ENCODE measurements around the gene TBX3. TPM values are rescaled to one million over a fixed set of nuclear protein-coding genes. Genes with fewer than 3 reads are reported as not detected.

The TBX3 gene
- total RNA-seq, 1 donor from 2014 or later = 102 TPM

DNA sequence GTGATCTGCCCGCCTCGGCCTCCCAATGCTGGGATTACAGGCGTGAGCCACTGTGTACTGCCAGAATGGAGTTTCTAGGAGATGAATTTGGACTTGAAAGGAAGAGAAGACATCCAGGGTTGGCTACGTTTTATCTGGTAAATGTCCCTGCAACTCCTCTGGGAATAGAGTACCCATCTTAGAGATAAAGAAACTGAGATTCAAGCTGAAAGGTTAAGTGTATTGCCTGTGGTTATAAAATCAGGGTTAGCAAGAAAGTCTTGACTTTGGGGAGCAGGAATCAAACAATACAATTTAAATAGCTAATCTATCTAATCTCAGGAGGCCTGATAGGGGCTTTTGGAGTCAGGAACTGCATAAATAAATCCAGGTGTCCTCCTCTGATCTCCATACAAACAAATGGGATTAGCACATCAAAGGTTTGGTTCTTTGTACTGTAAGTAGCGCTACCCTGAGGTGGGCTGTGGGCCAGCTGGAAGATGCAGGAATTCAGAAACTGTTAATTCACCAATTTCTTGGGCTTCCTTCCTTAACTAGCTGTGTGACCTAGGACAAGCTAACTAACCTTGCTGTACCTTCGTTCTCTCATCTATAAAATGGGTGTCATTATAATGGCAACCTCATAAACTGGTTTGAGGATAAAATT, 45.1 kb downstream of the TBX3 start:
- no peak overlapping the region for H3K4me3 Mint-ChIP-seq
- no peak for DNase-seq (ENCODE audit: extremely low spot score, unreplicated experiment)
- H3K9me3 Mint-ChIP-seq = no peaks in the 10 kb centered on the region
- H3K27ac Mint-ChIP-seq = no peak overlapping the region
- H3K4me1 Mint-ChIP-seq (ENCODE audit: unreplicated experiment) = peaks cover 7% of the 10 kb centered on the region
- peaks cover 7% of the 10 kb centered on the region for H3K27me3 Mint-ChIP-seq
- TF ChIP-seq, protein P1, sequence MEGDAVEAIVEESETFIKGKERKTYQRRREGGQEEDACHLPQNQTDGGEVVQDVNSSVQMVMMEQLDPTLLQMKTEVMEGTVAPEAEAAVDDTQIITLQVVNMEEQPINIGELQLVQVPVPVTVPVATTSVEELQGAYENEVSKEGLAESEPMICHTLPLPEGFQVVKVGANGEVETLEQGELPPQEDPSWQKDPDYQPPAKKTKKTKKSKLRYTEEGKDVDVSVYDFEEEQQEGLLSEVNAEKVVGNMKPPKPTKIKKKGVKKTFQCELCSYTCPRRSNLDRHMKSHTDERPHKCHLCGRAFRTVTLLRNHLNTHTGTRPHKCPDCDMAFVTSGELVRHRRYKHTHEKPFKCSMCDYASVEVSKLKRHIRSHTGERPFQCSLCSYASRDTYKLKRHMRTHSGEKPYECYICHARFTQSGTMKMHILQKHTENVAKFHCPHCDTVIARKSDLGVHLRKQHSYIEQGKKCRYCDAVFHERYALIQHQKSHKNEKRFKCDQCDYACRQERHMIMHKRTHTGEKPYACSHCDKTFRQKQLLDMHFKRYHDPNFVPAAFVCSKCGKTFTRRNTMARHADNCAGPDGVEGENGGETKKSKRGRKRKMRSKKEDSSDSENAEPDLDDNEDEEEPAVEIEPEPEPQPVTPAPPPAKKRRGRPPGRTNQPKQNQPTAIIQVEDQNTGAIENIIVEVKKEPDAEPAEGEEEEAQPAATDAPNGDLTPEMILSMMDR (conservative IDR thresholded peaks at IDR 0.05) = no peak
- no peaks in the 10 kb centered on the region for H3K36me3 Mint-ChIP-seq

DNA sequence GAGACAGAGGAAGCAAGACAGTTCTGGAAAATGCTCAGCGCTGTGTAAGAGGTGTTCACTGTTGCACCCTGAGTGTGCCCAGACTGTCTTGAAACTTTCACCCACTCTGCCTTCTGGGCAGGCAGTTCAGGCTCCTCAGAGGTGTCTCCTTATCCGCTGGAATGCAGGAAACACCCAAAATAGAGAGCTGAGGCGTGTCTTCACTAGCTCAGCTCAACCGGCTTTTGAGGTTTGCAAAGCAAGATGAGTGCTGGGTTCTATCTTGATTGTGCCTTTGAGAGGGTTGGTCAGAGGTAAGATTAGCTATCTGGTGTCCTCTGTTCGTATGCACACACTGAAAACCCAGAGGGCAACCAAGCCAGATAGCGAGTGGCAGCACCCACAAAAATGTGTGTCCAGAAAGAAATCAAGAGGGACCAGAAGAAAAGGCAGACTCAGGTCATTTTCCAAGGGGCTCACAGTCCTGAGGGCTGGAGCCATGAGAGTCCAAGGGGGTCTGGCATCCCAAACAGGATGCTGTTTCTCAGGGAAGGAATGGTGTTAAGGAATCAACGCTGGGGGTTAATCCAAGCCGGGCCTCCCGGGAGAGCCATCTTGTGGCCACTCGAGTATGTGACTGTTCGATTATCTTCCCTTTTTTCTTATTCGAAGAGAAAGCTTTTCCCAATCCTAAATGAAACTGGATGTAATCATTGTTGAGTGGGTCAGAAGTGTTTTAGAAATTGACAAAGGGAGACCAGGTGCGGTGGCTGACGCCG, 47.1 kb downstream of the TBX3 start:
- Mint-ChIP-seq H3K4me1 (ENCODE audit: unreplicated experiment) (peaks cover 7% of the 10 kb centered on the region), H3K36me3 (no peaks in the 10 kb centered on the region), H3K9me3 (no peaks in the 10 kb centered on the region), H3K4me3 (peak overlapping the region; percentile 25), H3K27me3 (peaks cover 7% of the 10 kb centered on the region), H3K27ac (peak overlapping the region; percentile 90)
- TF ChIP-seq, protein P1 (conservative IDR thresholded peaks at IDR 0.05) = peak; percentile 62
- DNase-seq (ENCODE audit: extremely low spot score, unreplicated experiment) = no peak

DNA sequence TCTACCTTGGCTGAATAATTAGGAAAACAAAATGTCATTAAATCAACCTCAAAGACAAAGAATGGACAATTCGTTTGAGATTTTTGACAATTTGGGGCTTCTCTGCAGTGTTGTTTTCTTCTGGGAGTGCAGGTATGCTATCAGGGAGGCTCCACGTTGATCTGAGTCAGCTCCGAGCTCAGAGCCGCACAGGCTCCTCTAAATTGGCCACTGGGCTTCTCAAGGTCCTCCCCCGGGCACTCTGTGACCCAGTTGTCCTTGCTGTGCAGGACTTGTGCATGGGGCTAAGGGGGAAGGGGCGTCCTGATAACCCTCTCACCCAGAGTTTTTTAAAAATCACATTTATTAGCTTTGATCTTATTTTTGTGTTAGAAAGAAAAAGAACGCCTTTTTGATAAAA, 52.7 kb downstream of the TBX3 start:
- no peak overlapping the region for H3K27ac Mint-ChIP-seq
- DNase-seq (ENCODE audit: extremely low spot score, unreplicated experiment) = no peak
- H3K9me3 Mint-ChIP-seq = no peaks in the 10 kb centered on the region
- no peak overlapping the region for H3K4me3 Mint-ChIP-seq
- TF ChIP-seq, protein P1 (conservative IDR thresholded peaks at IDR 0.05) = no peak
- no peaks in the 10 kb centered on the region for H3K36me3 Mint-ChIP-seq
- no peaks in the 10 kb centered on the region for H3K4me1 Mint-ChIP-seq (ENCODE audit: unreplicated experiment)
- peaks cover 3% of the 10 kb centered on the region for H3K27me3 Mint-ChIP-seq

DNA sequence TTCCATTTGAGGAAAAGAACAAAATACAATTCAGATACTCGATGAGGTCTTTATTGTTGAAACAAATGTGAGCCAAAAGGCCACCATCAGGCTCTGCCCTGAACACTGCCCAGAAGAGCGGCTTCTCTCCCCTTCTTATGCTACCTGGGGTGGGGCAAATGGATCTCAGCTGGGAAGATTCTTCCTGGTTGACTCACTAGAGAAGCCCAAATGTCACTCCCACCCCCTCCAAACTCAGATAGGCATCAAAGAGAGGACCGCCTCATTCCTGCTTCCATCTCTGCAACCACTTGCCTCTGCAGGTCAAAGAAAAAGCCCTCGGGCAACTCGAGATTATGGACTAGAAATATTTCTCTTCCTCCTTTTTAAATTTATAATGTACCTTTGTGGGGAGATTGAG, 55.8 kb downstream of the TBX3 start:
- no peak overlapping the region for H3K4me3 Mint-ChIP-seq
- no peak for DNase-seq (ENCODE audit: extremely low spot score, unreplicated experiment)
- TF ChIP-seq, protein P1 (conservative IDR thresholded peaks at IDR 0.05) = no peak
- H3K36me3 Mint-ChIP-seq = no peaks in the 10 kb centered on the region
- peak overlapping the region; percentile 12 for H3K27ac Mint-ChIP-seq
- H3K4me1 Mint-ChIP-seq (ENCODE audit: unreplicated experiment) = peaks cover 8% of the 10 kb centered on the region
- H3K27me3 Mint-ChIP-seq = peaks cover 3% of the 10 kb centered on the region
- H3K9me3 Mint-ChIP-seq = peaks cover 3% of the 10 kb centered on the region

DNA sequence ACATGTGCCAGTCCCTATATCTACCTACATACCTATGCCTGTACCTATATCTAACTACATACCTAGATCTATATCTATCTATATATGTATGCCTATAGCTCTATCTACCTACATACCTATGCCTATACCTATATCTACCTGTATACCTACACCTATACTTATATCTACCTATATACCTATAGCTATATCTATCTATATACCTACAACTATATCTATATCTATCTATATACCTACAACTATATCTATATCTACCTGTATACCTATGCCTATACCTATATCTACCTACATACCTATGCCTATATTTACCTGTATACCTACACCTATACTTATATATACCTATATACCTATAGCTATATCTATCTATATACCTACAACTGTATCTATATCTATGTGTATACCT, 56.6 kb downstream of the TBX3 start:
- no peaks in the 10 kb centered on the region for H3K36me3 Mint-ChIP-seq
- TF ChIP-seq, protein P1 (conservative IDR thresholded peaks at IDR 0.05) = no peak
- H3K4me1 Mint-ChIP-seq (ENCODE audit: unreplicated experiment) = peaks cover 8% of the 10 kb centered on the region

More for the DNA sequence above, 56.6 kb downstream of the TBX3 start:
- Mint-ChIP-seq H3K4me3 (no peak overlapping the region), H3K27ac (no peak overlapping the region), H3K27me3 (peaks cover 3% of the 10 kb centered on the region), H3K9me3 (peaks cover 3% of the 10 kb centered on the region)
- no peak for DNase-seq (ENCODE audit: extremely low spot score, unreplicated experiment)

Data from type B pancreatic cell (in vitro differentiated cells).